BE2C (cell line): Measurements from ENCODE around the gene COL27A1.

Experiments
- DNase-seq: peaks from one replicate; pipeline ENCODE4 v3.0.0-alpha.2; 2020
- H3K27me3 ChIP-seq: fragments of 250-450 bp; sonication (Bioruptor Pico); 2 replicates; pipeline ENCODE4 v1.5.1; 2020; ENCODE audit warnings: mild to moderate bottlenecking
- H3K36me3 ChIP-seq: fragments of 250-450 bp; sonication (Bioruptor Pico); 2 replicates; pipeline ENCODE4 v1.5.1; 2020; ENCODE audit warnings: mild to moderate bottlenecking
- H3K4me1 ChIP-seq: fragments of 250-450 bp; sonication (Bioruptor Pico); 2 replicates; pipeline ENCODE4 v1.5.1; 2020
- H3K4me3 ChIP-seq: 2 replicates; pipeline ENCODE4 v1.5.1; 2011; ENCODE audit warnings: low read depth, low read length
- H3K9me3 ChIP-seq: fragments of 250-450 bp; sonication (Bioruptor Pico); 2 replicates; pipeline ENCODE4 v1.5.1; 2020
- TF ChIP-seq, protein P1 (sequence below): IDR thresholded peaks from 2 replicates; pipeline ENCODE4 v1.5.1; 2012; ENCODE audit warnings: mild to moderate bottlenecking, low read depth, low read length

COL27A1 gene

DNA sequence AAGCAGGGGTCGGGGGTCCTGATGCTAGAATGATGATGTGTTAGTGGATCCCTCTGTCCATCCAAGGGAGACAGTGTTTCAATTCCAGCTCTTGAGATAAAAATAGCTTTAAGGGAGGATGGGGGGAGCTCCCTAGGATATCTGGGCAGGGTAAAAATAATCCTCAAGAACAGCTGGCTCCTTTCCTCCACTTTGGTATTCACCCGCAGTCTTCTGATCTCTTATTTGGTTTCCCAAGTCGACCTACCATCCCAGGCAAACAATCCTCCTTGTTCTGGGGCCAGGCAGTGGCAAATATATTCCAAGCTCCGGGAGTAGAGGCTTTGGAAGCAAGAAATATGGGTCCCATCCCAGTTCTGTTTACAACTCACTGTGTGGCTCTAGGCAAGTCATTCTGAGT lies 14.5 kb upstream of the COL27A1 start:
- H3K36me3 ChIP-seq = no peaks in the 10 kb centered on the region
- TF ChIP-seq, protein P1, sequence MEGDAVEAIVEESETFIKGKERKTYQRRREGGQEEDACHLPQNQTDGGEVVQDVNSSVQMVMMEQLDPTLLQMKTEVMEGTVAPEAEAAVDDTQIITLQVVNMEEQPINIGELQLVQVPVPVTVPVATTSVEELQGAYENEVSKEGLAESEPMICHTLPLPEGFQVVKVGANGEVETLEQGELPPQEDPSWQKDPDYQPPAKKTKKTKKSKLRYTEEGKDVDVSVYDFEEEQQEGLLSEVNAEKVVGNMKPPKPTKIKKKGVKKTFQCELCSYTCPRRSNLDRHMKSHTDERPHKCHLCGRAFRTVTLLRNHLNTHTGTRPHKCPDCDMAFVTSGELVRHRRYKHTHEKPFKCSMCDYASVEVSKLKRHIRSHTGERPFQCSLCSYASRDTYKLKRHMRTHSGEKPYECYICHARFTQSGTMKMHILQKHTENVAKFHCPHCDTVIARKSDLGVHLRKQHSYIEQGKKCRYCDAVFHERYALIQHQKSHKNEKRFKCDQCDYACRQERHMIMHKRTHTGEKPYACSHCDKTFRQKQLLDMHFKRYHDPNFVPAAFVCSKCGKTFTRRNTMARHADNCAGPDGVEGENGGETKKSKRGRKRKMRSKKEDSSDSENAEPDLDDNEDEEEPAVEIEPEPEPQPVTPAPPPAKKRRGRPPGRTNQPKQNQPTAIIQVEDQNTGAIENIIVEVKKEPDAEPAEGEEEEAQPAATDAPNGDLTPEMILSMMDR = no peak
- H3K9me3 ChIP-seq = no peaks in the 10 kb centered on the region
- no peak for DNase-seq
- no peak overlapping the region for H3K4me3 ChIP-seq
- H3K27me3 ChIP-seq = peaks cover 19% of the 10 kb centered on the region
- no peaks in the 10 kb centered on the region for H3K4me1 ChIP-seq

DNA sequence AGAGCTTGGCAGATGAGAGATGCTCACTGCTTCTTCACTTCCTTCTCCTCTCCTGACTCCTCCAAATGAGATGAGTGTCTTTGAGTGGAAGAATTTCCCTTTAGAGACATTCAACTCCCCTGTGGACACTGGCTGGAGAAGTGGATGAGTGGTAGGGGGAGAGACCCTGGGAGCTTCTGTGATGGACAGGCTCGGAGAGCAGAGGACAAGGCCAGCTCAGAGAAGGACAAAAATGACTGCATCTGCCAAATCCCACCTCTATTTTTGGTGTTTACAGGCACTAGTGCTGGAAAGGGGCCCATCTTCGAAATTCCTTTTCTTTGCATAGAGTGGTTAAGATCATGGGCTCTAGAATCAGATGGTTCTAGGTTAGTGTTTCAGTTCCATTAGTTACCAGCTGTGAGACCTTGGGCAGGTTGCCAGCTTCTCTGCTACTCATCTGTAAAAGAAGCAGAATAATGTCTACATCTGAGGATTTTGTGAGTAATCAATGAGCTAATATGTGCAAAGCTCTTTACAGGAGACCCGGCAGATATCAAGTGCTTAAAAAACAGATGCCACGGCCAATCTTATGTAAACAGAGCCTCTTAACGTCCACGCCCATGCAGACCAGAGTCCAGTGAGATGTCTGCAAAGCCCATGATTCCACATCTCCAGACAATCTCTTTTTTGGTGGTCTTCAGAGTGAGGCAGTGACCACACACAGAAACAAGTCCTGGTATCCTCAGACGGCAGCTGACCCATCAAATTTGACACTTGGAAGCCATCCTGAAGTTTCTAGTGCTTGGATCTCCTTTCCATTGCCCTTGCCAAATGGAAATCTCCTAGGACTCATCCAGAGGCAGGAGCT lies 13.6 kb upstream of the COL27A1 start:
- TF ChIP-seq, protein P1 = no peak
- Histone ChIP-seq H3K36me3 (no peaks in the 10 kb centered on the region), H3K27me3 (peaks cover 19% of the 10 kb centered on the region), H3K4me3 (no peak overlapping the region), H3K4me1 (no peaks in the 10 kb centered on the region), H3K9me3 (no peaks in the 10 kb centered on the region)
- DNase-seq = no peak

DNA sequence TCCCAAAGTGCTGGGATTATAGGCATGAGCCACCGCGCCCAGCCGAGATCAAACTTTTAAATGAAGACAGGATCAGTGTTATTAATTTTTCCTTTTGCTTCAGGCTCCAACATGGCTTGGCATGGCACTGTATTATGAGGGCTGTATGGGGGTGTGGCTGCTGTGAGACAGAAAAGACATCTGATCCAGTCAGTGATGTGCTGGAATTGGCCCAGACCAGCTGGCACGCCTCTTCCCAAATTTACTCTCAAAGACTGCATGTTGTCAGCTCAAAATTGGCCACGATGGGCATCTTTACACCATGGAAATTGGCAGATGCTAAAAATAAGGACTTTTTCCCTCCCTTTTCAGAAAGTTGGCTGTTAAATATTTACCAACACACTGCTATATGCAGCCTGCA lies 12.1 kb upstream of the COL27A1 start:
- Histone ChIP-seq H3K4me3 (no peak overlapping the region), H3K9me3 (no peaks in the 10 kb centered on the region), H3K36me3 (no peaks in the 10 kb centered on the region), H3K4me1 (no peaks in the 10 kb centered on the region), H3K27me3 (peaks cover 19% of the 10 kb centered on the region)
- TF ChIP-seq, protein P1 = no peak
- no peak for DNase-seq

DNA sequence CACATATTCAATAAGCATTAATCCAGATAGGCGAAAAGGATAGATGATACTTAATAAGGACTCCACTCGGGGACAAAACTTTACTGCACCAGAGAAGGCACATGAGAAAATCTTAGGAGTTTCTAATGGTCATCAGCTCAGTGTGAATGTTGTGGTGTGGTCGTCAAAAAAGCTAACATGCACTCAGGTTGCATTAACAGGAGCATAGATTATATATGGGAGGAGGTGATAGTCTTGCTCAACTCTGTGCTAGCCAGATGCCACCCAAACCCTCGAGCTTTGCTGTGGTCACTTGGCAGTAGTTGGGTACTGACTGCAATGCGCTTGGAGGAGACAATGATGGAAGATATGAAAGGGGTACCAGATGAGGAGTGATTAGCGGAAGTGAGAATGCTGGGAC lies 8.6 kb upstream of the COL27A1 start:
- peaks cover 18% of the 10 kb centered on the region for H3K27me3 ChIP-seq
- TF ChIP-seq, protein P1 = no peak
- H3K4me3 ChIP-seq = no peak overlapping the region
- no peaks in the 10 kb centered on the region for H3K9me3 ChIP-seq
- no peak for DNase-seq
- no peaks in the 10 kb centered on the region for H3K4me1 ChIP-seq
- H3K36me3 ChIP-seq = no peaks in the 10 kb centered on the region

DNA sequence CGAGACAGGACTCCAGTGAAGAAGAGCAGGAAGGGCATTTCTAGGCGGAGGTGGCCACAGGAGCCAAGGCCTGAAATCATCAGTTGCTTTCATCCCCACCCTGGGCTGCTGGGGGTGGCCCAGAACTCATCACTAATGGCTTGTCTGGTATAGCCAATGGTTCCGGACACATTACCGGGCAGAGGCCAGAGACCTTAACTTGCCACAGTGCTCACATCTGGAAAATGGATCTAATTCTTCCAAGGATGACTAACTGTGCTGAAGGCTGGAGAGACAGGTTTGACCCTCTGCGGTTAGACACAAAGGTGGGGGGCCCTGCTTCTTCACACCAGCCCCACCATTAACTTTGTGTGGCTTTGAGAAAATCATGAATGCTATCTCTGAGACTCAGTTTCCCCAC lies 6.2 kb upstream of the COL27A1 start:
- H3K9me3 ChIP-seq = no peaks in the 10 kb centered on the region
- no peak for DNase-seq
- H3K27me3 ChIP-seq = peaks cover 26% of the 10 kb centered on the region
- no peaks in the 10 kb centered on the region for H3K4me1 ChIP-seq
- H3K4me3 ChIP-seq = no peak overlapping the region
- TF ChIP-seq, protein P1 = no peak
- no peaks in the 10 kb centered on the region for H3K36me3 ChIP-seq

DNA sequence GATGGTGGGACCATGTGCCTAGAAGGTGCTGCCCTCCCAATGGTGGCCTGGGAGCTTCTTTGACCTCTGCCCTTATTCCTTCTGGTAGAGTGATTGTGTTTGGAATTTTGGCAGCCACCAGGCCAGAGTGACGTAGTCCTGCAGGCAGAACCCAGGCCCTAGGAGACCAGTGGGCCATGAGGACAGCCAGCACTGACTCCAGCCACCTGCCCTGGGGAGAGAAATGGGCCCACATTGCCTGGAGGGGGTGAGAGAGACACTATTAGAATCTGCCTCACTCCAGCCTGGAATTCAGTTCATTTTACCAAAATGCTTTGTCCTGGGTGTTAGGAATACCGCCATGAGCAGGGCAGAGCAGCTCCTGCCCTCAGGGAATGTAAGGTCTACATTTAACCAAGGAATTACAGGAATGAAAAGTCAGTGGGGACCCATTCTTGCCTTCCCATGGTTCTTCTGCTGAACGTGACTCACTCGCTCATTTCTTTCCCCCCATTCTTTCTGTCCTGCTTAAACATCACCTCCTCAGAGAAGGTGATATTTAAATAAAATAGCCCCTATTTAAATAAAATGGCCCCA lies 5.5 kb upstream of the COL27A1 start:
- no peaks in the 10 kb centered on the region for H3K9me3 ChIP-seq
- DNase-seq = no peak
- no peaks in the 10 kb centered on the region for H3K4me1 ChIP-seq
- TF ChIP-seq, protein P1 = no peak
- H3K27me3 ChIP-seq = peaks cover 29% of the 10 kb centered on the region
- H3K4me3 ChIP-seq = no peak overlapping the region
- no peaks in the 10 kb centered on the region for H3K36me3 ChIP-seq
